GM12872 (cell line): ENCODE results near the gene SGO2.

Experiments used
- CTCF ChIP-seq: IDR thresholded peaks from 3 replicates; pipeline ENCODE4 v1.5.1; 2011; ENCODE audit warnings: low read depth, mild to moderate bottlenecking, low read length, moderate library complexity; ENCODE audit not compliant: insufficient read depth

Gene SGO2

GRCh38 chr2:200624026-200624425, 98.0 kb downstream of the SGO2 start:
- TF ChIP-seq CTCF, result no peak

GRCh38 chr2:200624658-200625057, 98.7 kb downstream of the SGO2 start:
- no peak for TF ChIP-seq CTCF

GRCh38 chr2:200625282-200625681, 99.3 kb downstream of the SGO2 start:
- TF ChIP-seq CTCF, result no peak

DNA sequence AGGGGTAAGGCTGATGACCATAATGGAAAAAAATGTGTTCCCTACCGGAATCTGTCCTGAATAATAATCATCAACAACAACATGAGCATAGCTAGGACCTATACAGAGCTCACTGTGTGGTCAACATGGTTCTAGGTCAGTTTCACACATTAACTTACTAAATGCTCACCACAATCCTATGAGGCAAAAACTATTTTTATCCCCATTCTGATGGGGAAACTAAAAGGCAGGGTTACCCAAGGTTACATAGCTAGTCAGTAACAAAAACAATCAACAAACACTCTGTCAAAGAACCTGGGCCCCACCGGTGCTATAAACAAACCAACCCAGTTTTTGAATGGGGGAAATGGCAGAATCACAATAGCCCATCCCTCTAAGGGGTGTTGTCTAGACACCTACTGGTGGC, 100.0 kb downstream of the SGO2 start:
- TF ChIP-seq CTCF, result no peak

- TF ChIP-seq CTCF, result no peak
Measured at GRCh38 chr2:200627110-200627770, 101.2 kb downstream of the SGO2 start.

- TF ChIP-seq CTCF, result no peak
Measured at GRCh38 chr2:200631287-200631686, 105.3 kb downstream of the SGO2 start.
